ACC112 (cell line): ENCODE results near the gene PTK7.

Source experiments
- H2AFZ ChIP-seq: fragments of 200-600 bp; sonication (generic); one replicate; pipeline ENCODE4 v1.6.0; 2017; ENCODE audit warnings: antibody characterized with exemption, low read length; ENCODE audit not compliant: unreplicated experiment
- H3K27ac ChIP-seq: fragments of 200-600 bp; sonication (generic); 2 replicates; pipeline ENCODE4 v1.5.1; 2014; ENCODE audit warnings: low read depth, mild to moderate bottlenecking, antibody characterized with exemption, low read length, moderate library complexity
- H3K27me3 ChIP-seq: fragments of 200-600 bp; sonication (generic); 2 replicates; pipeline ENCODE4 v1.6.1; 2014; ENCODE audit warnings: mild to moderate bottlenecking, antibody characterized with exemption, low read length, moderate library complexity, mixed read lengths; ENCODE audit not compliant: insufficient read depth
- H3K36me3 ChIP-seq: fragments of 200-600 bp; sonication (generic); 2 replicates; pipeline ENCODE4 v1.6.1; 2016; ENCODE audit warnings: mild to moderate bottlenecking, antibody characterized with exemption, low read length, moderate library complexity, mixed read lengths; ENCODE audit not compliant: insufficient read depth
- H3K4me1 ChIP-seq: fragments of 200-600 bp; sonication (generic); one replicate; pipeline ENCODE4 v1.6.1; 2016; ENCODE audit warnings: low read length, mixed read lengths; ENCODE audit not compliant: insufficient read depth, unreplicated experiment, control insufficient read depth
- H3K4me3 ChIP-seq: fragments of 200-600 bp; sonication (generic); 2 replicates; pipeline ENCODE4 v1.5.1; 2014; ENCODE audit warnings: mild to moderate bottlenecking, low read depth, low read length
- H3K79me2 ChIP-seq: fragments of 200-600 bp; sonication (generic); one replicate; pipeline ENCODE4 v1.6.0; 2016; ENCODE audit warnings: low read length; ENCODE audit not compliant: control insufficient read depth, unreplicated experiment, insufficient read depth

PTK7 gene

GRCh38 chr6:43054206-43054943, 21.7 kb upstream of the PTK7 start:
- Histone ChIP-seq H3K27ac (peak overlapping the region; percentile 71), H2AFZ (peak overlapping the region; percentile 64), H3K4me3 (peak overlapping the region; percentile 88), H3K36me3 (peaks cover 10% of the 10 kb centered on the region; the same call in 1 of the 2 replicates), H3K27me3 (no peaks in the 10 kb centered on the region), H3K79me2 (peaks cover 42% of the 10 kb centered on the region), H3K4me1 (peaks cover 32% of the 10 kb centered on the region)

DNA sequence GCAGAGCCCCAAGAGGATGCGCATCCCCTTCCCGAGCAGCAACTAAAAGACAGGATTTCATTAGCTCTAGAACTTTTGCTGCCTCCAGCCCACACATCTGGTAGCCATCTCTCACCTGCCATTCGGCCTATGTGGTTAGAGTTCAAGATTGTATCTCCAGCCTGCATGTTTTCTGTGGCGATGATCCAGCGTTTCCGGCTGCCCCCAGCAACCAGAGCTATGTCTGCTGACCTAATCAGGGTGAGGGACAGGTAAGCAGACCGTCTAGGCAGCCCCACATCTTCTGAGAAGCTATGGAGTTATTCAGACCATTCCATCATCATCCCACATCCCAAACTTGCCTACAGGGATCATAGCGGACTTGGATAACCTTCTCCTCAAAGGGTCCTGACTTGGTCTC, 20.1 kb upstream of the PTK7 start:
- Histone ChIP-seq H3K27ac (no peak overlapping the region), H3K79me2 (peaks cover 38% of the 10 kb centered on the region), H3K27me3 (no peaks in the 10 kb centered on the region), H3K4me1 (peaks cover 34% of the 10 kb centered on the region), H3K4me3 (no peak overlapping the region), H2AFZ (no peak overlapping the region), H3K36me3 (0 out of 2 replicates have a peak, but pooled peaks cover 4% of the 10 kb centered on the region)

DNA sequence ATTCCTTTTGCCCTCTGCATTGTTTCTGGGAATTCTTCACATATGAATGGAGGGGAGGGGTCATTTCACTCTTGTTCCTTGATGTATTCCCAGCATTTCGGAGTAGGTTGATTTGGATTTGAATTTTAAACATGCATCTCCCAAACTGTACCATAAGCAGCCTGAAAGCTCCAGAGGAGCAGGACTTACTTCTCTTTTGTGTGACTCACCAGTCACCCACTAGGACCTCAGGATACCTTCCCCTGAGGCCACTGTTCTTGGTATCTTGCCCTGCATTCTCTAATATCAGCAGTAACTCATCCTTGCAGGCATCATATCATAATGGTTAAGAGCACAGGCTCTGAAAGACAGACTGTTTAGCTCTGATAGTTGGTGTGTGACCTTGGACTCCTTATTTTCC, 17.6 kb upstream of the PTK7 start:
- H3K79me2 ChIP-seq = peaks cover 15% of the 10 kb centered on the region
- 0 out of 2 replicates have a peak, but pooled peaks cover 4% of the 10 kb centered on the region for H3K36me3 ChIP-seq
- no peak overlapping the region for H3K27ac ChIP-seq
- H3K4me1 ChIP-seq = peaks cover 16% of the 10 kb centered on the region
- no peaks in the 10 kb centered on the region for H3K27me3 ChIP-seq
- H2AFZ ChIP-seq = no peak overlapping the region
- H3K4me3 ChIP-seq = peak overlapping the region; percentile 92

GRCh38 chr6:43059168-43060033, 16.7 kb upstream of the PTK7 start, which contains the start of the genes KLC4 and MRPL2:
KLC4 (plus strand) TSS chr6:43059631; CDS start chr6:43061336, 1,705 bp downstream.
MRPL2 (minus strand) TSS chr6:43059434; CDS start chr6:43059381, 53 bp downstream.
- Histone ChIP-seq H3K36me3 (0 out of 2 replicates have a peak, but pooled peaks cover 4% of the 10 kb centered on the region), H3K27ac (peak within 1 kb of the TSS; percentile 50), H3K27me3 (no peaks in the 10 kb centered on the region), H2AFZ (peak within 1 kb of the TSS; percentile 82), H3K4me3 (peak within 1 kb of the TSS; percentile 92), H3K4me1 (peaks cover 11% of the 10 kb centered on the region), H3K79me2 (peaks cover 15% of the 10 kb centered on the region)

DNA sequence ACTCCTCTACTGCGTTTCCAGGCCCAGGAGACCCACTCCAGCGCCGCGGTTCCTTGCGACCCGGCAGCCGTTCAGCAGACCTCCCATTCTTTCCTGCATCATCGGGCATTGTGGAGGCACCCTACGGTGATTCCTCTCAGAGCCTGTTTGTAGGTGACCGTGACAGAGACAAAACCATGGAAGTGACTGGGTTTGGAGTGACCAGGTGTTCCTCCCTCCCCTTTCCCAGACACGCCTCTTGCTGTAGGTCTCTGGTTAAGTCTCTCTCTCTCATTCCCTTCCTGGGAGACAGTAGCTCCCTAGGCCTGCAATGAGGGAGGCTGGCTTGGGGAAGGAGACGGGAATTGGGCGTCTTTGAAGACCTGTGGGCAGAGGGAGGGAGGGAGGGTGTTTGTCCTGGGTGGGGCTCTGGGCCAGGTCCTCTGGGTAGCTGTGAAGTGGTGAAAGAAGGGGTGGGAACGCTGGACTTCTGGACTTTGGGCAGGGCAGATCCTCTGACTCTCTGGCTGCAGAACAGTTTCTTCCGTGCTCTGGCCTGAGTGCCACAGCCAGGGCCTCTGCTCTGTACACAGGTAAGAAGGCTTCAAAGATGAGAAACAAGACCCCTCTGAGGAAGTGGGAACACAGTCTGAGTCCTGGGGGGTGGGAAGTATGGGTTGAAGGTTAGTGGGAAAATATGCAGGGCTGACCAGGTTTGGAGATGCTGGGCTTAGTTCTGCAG, 15.9 kb upstream of the PTK7 start:
- Histone ChIP-seq H3K4me1 (peaks cover 11% of the 10 kb centered on the region), H3K27me3 (no peaks in the 10 kb centered on the region), H2AFZ (peak overlapping the region; percentile 82), H3K36me3 (0 out of 2 replicates have a peak, but pooled peaks cover 4% of the 10 kb centered on the region), H3K79me2 (peaks cover 15% of the 10 kb centered on the region), H3K4me3 (peak overlapping the region; percentile 92), H3K27ac (peak overlapping the region; percentile 50; the same call in 1 of the 2 replicates)

GRCh38 chr6:43060755-43061633, 15.1 kb upstream of the PTK7 start:
- Histone ChIP-seq H3K27ac (no peak overlapping the region), H3K36me3 (0 out of 2 replicates have a peak, but pooled peaks cover 4% of the 10 kb centered on the region), H3K79me2 (peaks cover 15% of the 10 kb centered on the region), H3K27me3 (no peaks in the 10 kb centered on the region), H2AFZ (no peak overlapping the region), H3K4me1 (peaks cover 11% of the 10 kb centered on the region), H3K4me3 (peak overlapping the region; percentile 92)

GRCh38 chr6:43061861-43062260, 14.3 kb upstream of the PTK7 start:
- Histone ChIP-seq H3K27me3 (no peaks in the 10 kb centered on the region), H3K4me1 (peaks cover 11% of the 10 kb centered on the region), H2AFZ (no peak overlapping the region), H3K4me3 (no peak overlapping the region), H3K27ac (no peak overlapping the region), H3K36me3 (0 out of 2 replicates have a peak, but pooled peaks cover 4% of the 10 kb centered on the region), H3K79me2 (peaks cover 15% of the 10 kb centered on the region)

GRCh38 chr6:43062818-43063217, 13.3 kb upstream of the PTK7 start:
- H3K4me1 ChIP-seq = peaks cover 11% of the 10 kb centered on the region
- 0 out of 2 replicates have a peak, but pooled peaks cover 2% of the 10 kb centered on the region for H3K36me3 ChIP-seq
- no peak overlapping the region for H2AFZ ChIP-seq

GRCh38 chr6:43070028-43070632, 6.0 kb upstream of the PTK7 start:
- no peak overlapping the region for H3K27ac ChIP-seq
- H3K4me3 ChIP-seq = no peak overlapping the region
- no peak overlapping the region for H2AFZ ChIP-seq
- no peaks in the 10 kb centered on the region for H3K79me2 ChIP-seq
- no peaks in the 10 kb centered on the region for H3K36me3 ChIP-seq
- peaks cover 1% of the 10 kb centered on the region for H3K4me1 ChIP-seq
- no peaks in the 10 kb centered on the region for H3K27me3 ChIP-seq

More at GRCh38 chr6:43062818-43063217, 13.3 kb upstream of the PTK7 start:
- H3K27ac ChIP-seq = no peak overlapping the region
- H3K4me3 ChIP-seq = no peak overlapping the region
- no peaks in the 10 kb centered on the region for H3K27me3 ChIP-seq
- H3K79me2 ChIP-seq = peaks cover 14% of the 10 kb centered on the region
